GM19328 (cell line): Measurements from ENCODE around the gene UCN2.
"Not testable (repeated sequence)": the region's sequence is repeated elsewhere in the genome, so short reads cannot be mapped to it uniquely, and the experiment has no call there.

ENCODE experiments used
- ATAC-seq: cut with Tn5 transposase; IDR thresholded peaks from one replicate; pipeline ENCODE4 v1.9.1; 2021; ENCODE audit warnings: mild to moderate bottlenecking, moderate library complexity; ENCODE audit not compliant: unreplicated experiment

The UCN2 gene

DNA sequence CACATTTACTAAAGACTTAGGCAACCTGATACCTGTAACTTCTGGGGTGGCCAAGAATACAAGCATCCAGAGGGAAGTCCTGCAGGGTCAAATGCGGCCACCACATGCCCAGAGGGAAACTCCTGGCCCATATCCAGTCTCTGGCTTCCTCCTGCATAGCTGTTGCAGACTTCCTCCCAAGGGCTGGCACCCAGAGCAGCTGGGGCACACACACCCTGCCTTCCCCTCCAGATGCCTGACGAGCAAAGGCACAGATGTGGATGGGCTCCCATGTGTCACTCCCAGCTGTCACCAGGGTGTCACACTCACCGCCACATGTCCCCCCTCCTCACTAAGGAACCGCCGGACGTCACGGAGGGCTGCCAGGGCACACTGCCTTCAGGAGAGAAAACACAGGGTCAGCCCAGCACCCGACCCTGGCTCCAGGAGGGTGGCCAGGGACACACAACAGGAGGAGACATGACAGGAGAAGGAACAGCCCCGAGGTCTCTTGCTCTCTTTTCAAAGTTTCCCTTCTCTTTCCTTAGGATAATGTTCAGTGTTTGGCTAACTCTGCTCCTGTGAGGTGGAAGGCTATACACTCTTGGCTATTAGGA is 20.2 kb downstream of the UCN2 start:
- ATAC-seq = no peak

DNA sequence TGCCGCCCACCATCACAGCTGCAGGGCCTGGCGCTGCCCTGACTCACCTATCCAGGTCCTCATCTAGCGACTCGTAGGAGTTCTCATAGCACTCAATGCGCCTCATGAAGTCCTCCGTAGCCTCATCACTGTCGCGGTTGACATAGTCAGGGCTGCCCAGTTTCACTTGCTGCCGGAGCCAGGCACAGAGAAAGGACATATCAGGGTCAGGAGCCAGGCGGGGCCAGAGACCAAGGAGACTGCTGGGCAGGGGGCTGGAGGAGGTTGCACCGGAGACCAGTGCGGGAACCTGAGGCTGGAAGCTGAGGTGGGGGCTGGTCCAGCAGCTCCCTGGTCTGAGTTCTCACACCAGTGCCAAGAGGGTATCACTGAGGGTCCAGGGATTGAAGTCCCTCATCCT is 25.1 kb downstream of the UCN2 start:
- no peak for ATAC-seq

DNA sequence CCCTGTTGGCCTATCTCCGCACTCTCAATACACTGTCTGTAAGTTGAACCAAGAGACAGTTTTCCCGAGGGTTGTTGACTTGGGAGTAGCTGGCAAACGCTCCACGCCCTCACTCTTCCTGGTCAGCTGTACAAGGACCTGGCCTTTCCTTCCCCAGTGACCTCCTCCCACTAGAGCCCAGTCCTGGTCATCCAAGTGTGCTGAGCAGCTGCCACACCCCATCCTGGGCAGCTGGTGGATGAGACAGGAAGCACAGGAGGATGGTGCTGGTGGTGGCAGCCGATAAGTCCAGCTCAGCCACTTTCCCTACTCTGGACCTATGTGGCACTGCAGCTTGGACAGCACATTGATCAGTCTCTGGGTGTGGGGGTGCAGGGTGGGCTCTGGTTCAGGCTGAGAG is 26.8 kb downstream of the UCN2 start:
- no peak for ATAC-seq

DNA sequence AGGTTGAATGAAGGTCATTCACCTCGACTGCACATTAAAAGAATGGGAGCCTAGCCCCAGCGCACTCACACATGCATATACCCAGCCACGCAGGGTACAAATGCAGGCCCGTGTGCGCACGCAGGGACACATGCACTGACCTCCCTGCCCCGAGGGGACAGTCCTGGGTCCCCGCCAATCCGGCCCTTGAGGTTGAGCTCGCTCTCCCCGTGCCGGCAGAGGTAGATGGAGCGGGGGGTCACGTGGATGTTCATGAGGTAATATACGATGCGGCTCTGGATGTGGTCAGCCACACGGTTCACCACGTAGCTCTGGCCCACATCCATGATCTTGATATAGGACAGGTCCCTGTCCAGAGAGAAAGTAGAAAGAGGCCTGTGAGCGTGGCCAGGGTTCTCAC is 27.5 kb downstream of the UCN2 start:
- ATAC-seq = no peak

DNA sequence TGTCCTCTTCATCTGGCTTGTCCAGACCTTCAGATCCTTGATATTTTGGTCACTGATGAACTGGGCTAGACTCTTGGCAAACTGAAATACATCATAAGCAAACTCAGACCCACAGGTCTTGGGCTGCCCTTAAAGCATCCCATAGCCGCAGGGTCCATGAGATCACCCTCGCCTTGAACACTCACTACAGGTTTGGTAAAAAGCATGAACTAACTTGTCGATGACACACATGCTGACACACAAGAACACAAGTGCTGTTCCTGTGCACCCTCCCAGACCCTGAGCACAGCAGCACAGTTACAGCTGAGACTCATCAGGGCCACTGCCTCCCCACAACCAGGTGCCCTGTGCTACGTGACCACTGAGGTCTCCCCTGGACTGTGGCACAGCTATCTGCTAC is 28.0 kb downstream of the UCN2 start:
- ATAC-seq = no peak

DNA sequence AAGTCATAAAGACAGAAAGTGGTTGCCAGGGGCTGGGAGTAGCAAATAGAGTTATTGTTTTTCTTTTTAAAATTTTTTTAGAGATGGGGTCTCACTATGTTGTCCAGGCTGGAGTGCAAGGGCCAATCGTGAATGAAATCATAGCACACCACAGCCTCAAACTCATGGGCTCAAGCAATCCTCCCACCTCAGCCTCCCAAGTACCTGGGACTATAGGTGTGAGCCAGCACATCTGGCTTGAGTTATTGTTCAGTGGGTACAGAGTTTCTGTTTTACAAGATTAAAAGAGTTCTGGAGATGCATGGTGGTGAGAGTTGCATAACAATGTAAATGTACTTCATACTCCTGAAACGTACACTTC is 30.6 kb downstream of the UCN2 start:
- no peak for ATAC-seq

DNA sequence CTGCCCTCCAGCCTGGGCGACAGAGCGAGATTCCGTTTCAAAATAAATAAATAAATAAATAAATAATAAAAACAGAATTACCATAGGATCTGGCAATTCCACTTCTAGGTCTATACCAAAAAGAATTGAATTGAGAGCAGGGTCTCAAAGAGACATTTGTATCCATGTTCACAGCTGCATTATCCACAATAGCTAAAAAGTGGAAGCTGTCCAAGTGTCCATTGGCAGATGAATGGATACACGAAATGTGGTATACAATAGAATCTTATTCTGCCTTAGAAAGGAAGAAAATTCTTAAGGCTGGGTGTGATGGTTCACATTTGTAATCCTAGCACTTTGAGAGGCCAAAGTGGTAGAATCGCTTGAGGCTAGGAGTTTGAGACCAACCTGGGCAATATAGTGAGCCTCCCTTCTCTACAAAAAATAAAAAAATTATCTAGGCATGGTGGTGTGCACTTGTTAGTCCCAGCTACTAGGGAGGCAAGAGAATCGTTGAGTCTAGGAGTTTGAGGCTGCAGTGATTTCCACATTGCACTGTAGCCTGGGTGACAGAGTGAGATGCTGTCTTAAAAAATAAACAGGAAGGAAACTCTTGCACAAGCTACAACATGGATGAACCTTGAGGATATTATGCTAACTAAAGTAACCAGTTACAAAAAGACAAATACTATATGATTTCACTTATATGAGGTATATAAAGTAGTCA is 31.2 kb downstream of the UCN2 start:
- no peak for ATAC-seq

DNA sequence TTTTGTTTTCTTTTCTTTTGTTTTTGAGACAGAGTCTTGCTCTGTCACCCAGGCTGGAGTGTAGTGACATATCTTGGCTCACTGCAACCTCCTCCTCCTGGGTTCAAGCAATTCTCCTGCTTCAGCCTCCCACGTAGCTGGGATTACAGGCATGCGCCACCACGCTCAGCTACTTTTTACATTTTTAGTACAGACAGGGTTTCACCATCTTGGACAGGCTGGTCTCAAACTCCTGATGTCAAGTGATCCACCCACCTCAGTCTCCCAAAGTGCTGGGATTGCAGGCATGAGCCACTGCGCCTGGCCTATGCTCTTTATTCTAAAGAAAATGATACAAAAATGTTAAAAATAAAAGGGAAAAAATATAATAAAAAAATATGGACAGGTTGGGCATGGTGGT is 32.9 kb downstream of the UCN2 start:
- ATAC-seq = not testable (repeated sequence)

DNA sequence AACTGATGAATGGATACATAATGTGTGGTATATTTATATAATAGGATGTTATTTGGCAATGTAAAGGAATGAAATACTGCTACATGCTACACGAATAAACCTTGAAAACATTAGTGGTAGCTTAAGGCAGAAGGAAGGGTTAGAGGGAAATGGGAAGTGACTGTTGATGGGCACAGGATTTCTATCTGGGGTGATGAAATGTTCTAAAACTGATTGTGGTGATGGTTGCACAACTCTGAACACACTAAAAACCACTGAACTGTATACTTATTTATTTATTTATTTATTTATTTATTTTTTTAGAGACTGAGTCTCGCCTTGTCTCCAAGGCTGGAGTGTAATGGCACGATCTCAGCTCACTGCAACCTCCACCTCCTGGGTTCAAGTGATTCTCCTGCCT is 34.8 kb downstream of the UCN2 start:
- ATAC-seq = no peak

DNA sequence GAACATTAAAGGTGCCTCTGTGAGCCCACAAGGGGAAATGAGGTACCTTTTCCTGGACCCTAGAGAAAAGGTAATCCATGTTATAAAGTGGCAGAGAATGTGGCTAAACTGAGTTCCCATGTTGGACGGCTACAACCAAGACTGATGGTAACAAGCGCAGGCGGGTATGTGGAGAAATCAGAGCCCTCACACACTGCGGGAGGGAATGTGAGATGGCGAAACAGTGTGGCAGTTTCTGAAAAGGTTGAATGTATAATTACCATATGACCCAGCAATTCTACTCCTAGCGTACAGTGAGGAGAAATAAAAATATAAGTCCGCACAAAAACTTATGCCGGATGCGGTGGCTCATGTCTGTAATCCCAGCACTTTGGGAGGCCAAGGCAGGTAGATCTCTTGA is 35.5 kb downstream of the UCN2 start:
- ATAC-seq = no peak

DNA sequence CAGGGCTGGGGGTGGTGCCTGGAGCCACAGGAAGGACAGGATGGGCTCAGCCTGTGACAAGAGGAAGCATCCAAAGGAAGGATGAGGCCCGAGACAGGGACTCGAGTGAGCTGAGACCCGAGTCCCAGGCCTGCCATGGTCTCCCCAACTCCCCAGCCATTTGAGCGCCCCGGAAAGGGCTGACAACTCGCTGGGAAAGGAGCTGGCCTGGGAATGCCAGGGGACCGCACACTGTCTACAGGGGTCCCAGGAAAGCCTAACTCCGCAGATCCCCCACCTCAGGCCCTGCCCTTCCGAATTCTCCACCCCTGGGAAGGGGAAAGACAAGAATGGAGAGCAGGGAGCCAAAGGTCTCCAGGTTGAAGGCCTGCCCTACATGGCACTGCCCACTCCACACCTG is 38.6 kb downstream of the UCN2 start:
- ATAC-seq = no peak

DNA sequence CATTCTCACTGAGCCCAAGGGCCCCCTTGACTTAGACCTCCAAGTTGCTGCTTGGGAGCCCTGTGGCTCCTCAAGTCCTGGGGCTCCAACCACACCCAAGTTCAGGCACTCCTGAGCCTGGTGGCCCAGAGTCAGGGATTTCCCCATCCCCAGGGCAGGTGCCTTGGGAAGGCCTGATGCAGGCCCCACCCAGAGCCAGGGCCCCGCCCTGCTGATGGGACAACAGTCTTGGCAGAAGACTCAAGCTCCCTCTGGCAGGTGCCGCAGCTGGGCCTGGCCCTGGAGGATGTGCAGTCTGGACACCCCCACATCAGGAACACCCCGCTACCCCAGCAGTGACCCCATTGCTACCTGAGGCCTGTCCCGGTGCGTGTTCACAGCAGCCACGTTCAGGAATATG is 41.9 kb downstream of the UCN2 start:
- ATAC-seq = no peak

DNA sequence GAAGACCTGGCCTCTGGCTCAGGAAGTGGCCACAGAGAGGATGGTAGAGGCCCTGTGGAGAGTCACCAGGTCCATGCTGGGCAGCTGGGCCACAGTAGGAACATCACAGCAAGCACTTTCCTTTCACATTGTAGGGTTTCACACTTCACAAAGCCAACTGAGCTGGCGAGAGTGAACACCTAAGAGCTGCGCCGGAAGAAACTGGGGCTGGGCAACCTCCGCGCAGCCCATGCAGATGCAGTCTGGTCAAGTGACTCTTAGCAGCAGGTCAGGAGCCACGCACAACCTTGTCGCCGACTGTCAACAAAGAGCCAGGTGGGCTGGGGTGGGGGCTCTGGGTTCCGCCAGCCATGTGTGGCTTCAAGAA is 44.3 kb downstream of the UCN2 start:
- no peak for ATAC-seq

DNA sequence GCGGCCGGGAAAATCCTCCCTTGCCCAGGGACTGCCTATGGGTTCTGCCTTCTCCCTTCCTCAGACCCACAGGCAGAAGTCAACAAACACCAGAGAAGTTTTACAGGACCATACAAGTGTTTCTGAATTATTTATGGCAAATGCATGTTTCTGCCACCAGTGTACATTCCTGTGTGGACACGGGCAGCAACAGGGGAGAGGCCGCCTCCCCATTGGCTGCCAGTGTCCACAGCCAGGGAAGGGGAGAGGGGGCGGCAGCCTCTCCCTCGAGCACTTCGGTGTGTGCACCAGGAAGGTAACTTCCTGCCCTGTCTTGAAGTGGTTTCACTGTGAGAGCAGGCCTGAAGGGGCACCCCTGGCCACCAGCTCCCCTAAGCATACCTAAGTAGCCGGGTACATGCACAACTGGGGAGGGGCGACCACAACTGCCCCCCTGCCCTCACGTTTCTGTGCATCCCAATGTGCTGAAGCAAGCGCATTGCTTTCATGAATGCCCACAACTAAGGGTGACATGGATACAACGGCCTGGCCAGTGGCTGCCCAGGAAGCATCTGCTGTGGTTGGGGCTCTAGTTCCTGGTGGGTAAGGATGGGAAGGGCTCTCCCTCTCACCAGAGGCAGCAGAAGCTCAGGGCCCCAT is 44.8 kb downstream of the UCN2 start:
- ATAC-seq = no peak

DNA sequence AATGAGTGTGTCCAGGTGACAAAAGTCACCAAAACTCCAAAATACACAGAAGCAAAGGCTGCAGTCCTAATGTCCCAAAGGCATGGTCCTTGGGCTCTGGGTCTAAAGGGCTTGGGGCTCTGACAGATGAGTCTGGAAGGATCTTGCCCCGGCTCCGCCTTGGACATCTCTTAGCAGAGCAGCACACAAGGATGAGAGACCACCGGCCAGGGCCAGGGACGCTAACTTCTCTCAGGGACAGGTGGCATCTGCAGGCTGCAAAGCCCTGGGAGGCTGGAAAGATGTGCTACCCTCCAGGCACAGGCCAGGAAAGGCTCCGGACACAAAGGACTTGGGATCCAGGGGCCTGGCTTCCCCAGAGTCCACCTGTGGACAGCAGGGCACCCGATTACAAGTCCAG is 45.5 kb downstream of the UCN2 start:
- ATAC-seq = no peak

DNA sequence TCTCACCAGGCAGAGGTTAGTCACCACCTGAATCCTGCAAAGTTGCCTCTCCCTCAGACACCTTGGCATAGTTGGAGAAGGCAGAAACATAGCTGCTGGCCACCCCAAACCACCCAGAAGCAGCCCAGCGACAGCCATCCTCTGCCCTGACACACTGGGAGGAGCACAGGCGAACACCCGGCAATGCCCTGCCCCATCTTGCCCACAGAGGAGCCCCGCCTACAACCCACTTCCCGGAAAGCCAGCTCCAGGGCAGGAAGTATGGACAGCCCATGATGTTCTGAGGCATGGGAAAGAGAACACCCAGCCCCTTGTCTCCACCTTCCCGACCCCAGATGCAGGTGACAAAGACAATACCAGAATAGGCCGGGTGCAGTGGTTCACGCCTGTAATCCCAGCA is 47.0 kb downstream of the UCN2 start:
- ATAC-seq = no peak

DNA sequence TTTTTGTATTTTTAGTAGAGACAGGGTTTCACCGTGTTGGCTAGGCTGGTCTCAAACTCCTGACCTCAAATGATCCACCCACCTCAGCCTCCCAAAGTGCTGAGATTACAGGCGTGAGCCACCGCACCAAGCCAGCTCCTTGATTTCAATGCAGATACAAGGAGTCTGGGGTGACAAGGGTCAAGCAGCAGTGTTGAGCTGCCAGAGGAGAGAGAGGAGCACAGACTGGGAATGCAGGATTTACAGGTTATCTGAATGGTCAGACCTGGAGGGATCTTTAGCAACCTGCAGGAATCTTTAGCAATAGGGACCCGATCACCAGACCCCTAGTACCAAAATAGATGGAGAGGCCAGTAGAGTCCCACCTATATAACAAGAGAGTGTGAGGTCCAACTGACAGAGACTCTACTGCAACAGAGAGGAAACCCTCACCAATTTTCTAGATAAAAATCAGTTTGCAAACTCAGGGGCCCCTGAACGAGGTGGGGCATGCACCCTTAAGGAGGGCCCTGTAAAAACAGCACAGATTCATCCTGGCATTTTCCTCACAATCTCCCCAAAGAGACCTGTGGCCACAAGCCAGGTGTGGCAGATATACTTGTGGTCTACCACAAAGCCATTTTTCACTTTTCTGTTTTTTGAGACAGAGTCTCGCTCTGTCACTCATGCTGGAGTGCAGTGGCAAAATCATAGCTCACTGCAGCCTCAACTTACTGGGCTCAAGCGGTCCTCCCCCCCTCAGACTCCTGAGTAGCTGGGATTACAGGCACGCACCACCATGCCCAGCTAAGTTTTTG is 49.0 kb downstream of the UCN2 start:
- no peak for ATAC-seq
